Measurements from ENCODE around the gene XRCC5. TPM values are rescaled to one million over a fixed set of nuclear protein-coding genes. Genes with fewer than 3 reads are reported as not detected.
A peak's percentile ranks its signal among the peaks of the same experiment; 100 is the strongest.

Gene XRCC5
- total RNA-seq, 1 experiment from 2014 or later = 198 TPM

DNA sequence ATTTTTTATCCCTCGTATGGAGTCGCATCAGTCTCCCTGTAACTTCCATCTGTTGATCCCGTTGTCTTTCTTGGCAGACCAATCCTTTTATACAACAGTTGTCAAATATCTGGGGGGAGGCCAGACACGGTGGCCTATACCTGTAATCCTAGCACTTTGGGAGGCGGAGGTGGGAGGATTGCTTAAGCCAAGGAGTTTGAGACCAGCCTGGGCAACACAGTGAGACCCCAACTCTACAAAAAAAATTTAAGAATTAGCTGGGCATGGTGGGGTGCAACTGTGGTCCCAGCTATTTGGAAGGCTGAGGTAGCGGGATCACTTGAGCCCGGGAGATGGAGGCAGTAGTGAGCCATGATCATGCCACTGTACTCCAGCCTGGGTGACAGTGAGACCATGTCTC lies 2.0 kb downstream of the XRCC5 start:
- H3K4me1 Mint-ChIP-seq (ENCODE audit: insufficient read depth, unreplicated experiment) = peaks cover 28% of the 10 kb centered on the region
- intact Hi-C loops (cut with micrococcal nuclease) = loop anchor here (10.0 kb wide), 1 partner anchor 384 kb away; the partner anchor contains the start of gene RPL37A
- no peak for DNase-seq (ENCODE audit: unreplicated experiment)
- CTCF ChIA-PET = interaction anchor here (0.6 to 1.9 kb wide), 7 partner anchors 15 to 814 kb away, joined by 3 to 6 read pairs (median 5); no protein-coding TSS in a partner anchor
- H3K36me3 Mint-ChIP-seq (ENCODE audit: insufficient read depth, unreplicated experiment) = peaks cover 59% of the 10 kb centered on the region
- POLR2A ChIA-PET = interaction anchor here (0.6 to 3.6 kb wide), 4 partner anchors 8 to 387 kb away, joined by 3 to 17 read pairs (median 9); partner anchors contain the start of gene RPL37A
- H3K27me3 Mint-ChIP-seq (ENCODE audit: insufficient read depth, unreplicated experiment) = no peaks in the 10 kb centered on the region
- H3K9me3 Mint-ChIP-seq (ENCODE audit: unreplicated experiment) = no peaks in the 10 kb centered on the region
- no peak overlapping the region for H3K27ac Mint-ChIP-seq (ENCODE audit: low read depth, unreplicated experiment)
- TF ChIP-seq, protein P1, sequence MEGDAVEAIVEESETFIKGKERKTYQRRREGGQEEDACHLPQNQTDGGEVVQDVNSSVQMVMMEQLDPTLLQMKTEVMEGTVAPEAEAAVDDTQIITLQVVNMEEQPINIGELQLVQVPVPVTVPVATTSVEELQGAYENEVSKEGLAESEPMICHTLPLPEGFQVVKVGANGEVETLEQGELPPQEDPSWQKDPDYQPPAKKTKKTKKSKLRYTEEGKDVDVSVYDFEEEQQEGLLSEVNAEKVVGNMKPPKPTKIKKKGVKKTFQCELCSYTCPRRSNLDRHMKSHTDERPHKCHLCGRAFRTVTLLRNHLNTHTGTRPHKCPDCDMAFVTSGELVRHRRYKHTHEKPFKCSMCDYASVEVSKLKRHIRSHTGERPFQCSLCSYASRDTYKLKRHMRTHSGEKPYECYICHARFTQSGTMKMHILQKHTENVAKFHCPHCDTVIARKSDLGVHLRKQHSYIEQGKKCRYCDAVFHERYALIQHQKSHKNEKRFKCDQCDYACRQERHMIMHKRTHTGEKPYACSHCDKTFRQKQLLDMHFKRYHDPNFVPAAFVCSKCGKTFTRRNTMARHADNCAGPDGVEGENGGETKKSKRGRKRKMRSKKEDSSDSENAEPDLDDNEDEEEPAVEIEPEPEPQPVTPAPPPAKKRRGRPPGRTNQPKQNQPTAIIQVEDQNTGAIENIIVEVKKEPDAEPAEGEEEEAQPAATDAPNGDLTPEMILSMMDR (IDR thresholded peaks at IDR 0.05; ENCODE audit: unreplicated experiment) = no peak
- no TSS peak for BruUV-seq (replicated peaks)
- H3K4me3 Mint-ChIP-seq (ENCODE audit: unreplicated experiment) = peak overlapping the region; percentile 100

DNA sequence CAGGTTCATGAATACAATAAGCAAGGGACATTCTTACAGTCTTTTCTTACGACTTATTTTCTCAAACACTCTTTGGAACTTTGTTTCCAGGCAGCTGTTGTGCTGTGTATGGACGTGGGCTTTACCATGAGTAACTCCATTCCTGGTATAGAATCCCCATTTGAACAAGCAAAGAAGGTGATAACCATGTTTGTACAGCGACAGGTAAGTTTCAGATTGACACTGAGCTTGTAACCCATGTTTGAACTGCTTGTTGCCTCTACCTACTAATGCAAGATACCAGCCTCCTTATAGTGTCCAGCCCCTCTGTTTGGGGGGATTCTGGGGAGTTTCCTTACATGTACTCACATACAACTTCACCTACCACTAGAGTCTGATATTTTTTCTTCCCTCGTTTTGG lies 3.8 kb downstream of the XRCC5 start:
- no peak overlapping the region for H3K4me3 Mint-ChIP-seq (ENCODE audit: unreplicated experiment)

DNA sequence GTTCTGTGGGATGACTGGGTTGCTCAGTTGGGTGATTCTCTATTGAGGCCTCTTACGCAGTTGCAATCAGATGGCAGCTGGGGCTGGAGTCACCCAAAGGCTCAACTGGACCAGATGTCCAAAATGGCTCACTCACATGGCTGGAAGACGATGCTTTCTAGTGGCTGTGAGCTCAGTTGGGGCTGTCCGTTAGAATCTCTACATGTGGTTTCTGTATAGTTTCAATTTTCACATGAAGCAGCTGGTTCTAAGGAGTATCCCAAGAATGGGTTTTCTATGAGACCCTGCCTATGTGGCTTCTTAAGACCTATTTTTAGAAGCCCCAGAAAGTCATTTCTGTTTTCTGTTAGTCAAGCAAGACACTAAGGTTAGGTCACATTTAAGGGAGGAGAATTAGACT lies 4.4 kb downstream of the XRCC5 start:
- no peak for DNase-seq (ENCODE audit: unreplicated experiment)
- intact Hi-C loops (cut with micrococcal nuclease) = loop anchor here (10.0 kb wide), 1 partner anchor 381 kb away; the partner anchor contains the start of gene RPL37A
- CTCF ChIA-PET = interaction anchor here (0.6 to 1.4 kb wide), 9 partner anchors 10 to 235 kb away, joined by 3 to 8 read pairs (median 4); no protein-coding TSS in a partner anchor
- Mint-ChIP-seq H3K27ac (ENCODE audit: low read depth, unreplicated experiment) (no peak overlapping the region), H3K9me3 (ENCODE audit: unreplicated experiment) (no peaks in the 10 kb centered on the region), H3K4me1 (ENCODE audit: insufficient read depth, unreplicated experiment) (peaks cover 37% of the 10 kb centered on the region), H3K4me3 (ENCODE audit: unreplicated experiment) (no peak overlapping the region), H3K36me3 (ENCODE audit: insufficient read depth, unreplicated experiment) (peaks cover 59% of the 10 kb centered on the region), H3K27me3 (ENCODE audit: insufficient read depth, unreplicated experiment) (no peaks in the 10 kb centered on the region)
- POLR2A ChIA-PET = no interaction called here
- TF ChIP-seq, protein P1 (IDR thresholded peaks at IDR 0.05; ENCODE audit: unreplicated experiment) = no peak
- no TSS peak for BruUV-seq (replicated peaks)

More for the DNA sequence above, 3.8 kb downstream of the XRCC5 start:
- TF ChIP-seq, protein P1 (IDR thresholded peaks at IDR 0.05; ENCODE audit: unreplicated experiment) = no peak
- intact Hi-C loops (cut with micrococcal nuclease) = loop anchor here (10.0 kb wide), 1 partner anchor 382 kb away; the partner anchor contains the start of gene RPL37A
- ChIA-PET CTCF (interaction anchor here (0.6 to 0.9 kb wide), 3 partner anchors 31 to 1304 kb away, joined by 3 to 4 read pairs (median 3); partner anchors contain the start of genes PECR and TMEM169), POLR2A (no interaction called here)
- H3K27ac Mint-ChIP-seq (ENCODE audit: low read depth, unreplicated experiment) = no peak overlapping the region
- H3K36me3 Mint-ChIP-seq (ENCODE audit: insufficient read depth, unreplicated experiment) = peaks cover 59% of the 10 kb centered on the region
- DNase-seq (ENCODE audit: unreplicated experiment) = no peak
- H3K4me1 Mint-ChIP-seq (ENCODE audit: insufficient read depth, unreplicated experiment) = peaks cover 39% of the 10 kb centered on the region
- no peaks in the 10 kb centered on the region for H3K27me3 Mint-ChIP-seq (ENCODE audit: insufficient read depth, unreplicated experiment)
- no peaks in the 10 kb centered on the region for H3K9me3 Mint-ChIP-seq (ENCODE audit: unreplicated experiment)
- no TSS peak for BruUV-seq (replicated peaks)

DNA sequence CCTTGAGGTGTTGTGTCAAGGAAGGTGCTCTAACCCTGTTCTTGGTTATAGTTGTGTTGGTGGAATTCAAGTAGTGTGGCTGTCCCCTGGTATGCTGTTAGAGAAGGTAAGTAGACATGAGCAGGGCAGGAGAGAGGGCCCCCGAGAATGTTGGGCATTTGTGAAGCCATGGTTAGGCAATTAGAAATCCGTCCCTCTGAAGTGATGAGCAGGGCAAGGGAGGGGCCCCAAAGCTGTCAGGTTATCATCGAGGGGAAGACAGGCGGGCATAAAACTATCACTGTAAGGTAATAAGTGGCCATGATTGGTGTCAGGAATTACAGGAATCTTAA lies 5.2 kb downstream of the XRCC5 start:
- peak overlapping the region; percentile 96 for H3K4me3 Mint-ChIP-seq (ENCODE audit: unreplicated experiment)
- H3K4me1 Mint-ChIP-seq (ENCODE audit: insufficient read depth, unreplicated experiment) = peaks cover 35% of the 10 kb centered on the region
- ChIA-PET POLR2A (interaction anchor here (0.7 to 0.9 kb wide), 3 partner anchors 29 to 379 kb away, joined by 3 to 4 read pairs (median 3); partner anchors contain the start of genes PECR and TMEM169), CTCF (interaction anchor here (0.6 to 1.4 kb wide), 19 partner anchors 10 to 1753 kb away, joined by 3 to 8 read pairs (median 4); partner anchors contain the start of gene RPL37A)
- no peaks in the 10 kb centered on the region for H3K9me3 Mint-ChIP-seq (ENCODE audit: unreplicated experiment)
- H3K27me3 Mint-ChIP-seq (ENCODE audit: insufficient read depth, unreplicated experiment) = no peaks in the 10 kb centered on the region
- no peak for DNase-seq (ENCODE audit: unreplicated experiment)
- peaks cover 59% of the 10 kb centered on the region for H3K36me3 Mint-ChIP-seq (ENCODE audit: insufficient read depth, unreplicated experiment)
- no TSS peak for BruUV-seq (replicated peaks)
- TF ChIP-seq, protein P1 (IDR thresholded peaks at IDR 0.05; ENCODE audit: unreplicated experiment) = no peak
- H3K27ac Mint-ChIP-seq (ENCODE audit: low read depth, unreplicated experiment) = peak overlapping the region; percentile 99
- intact Hi-C loops (cut with micrococcal nuclease) = loop anchor here (10.0 kb wide), 1 partner anchor 380 kb away; the partner anchor contains the start of gene RPL37A

Measured in MCF 10A (cell line).